Effector CD8-positive, alpha-beta T cell (primary cell): ENCODE data around the gene ENTPD6.
"Not testable (repeated sequence)": the region's sequence is repeated elsewhere in the genome, so short reads cannot be mapped to it uniquely, and the experiment has no call there.

Experiments
- DNase-seq: peaks from one replicate; lab custom pipeline; 2025; lab: John Stamatoyannopoulos, UW

ENTPD6 gene

GRCh38 chr20:25241659-25241955, 46.1 kb downstream of the ENTPD6 start:
- DNase-seq, result not testable (repeated sequence)

GRCh38 chr20:25242231-25242630, 46.7 kb downstream of the ENTPD6 start:
- DNase-seq, result no peak

GRCh38 chr20:25243416-25243979, 48.0 kb downstream of the ENTPD6 start:
- DNase-seq, result no peak

- no peak for DNase-seq
These were observed 49.5 kb downstream of the ENTPD6 start for GRCh38 chr20:25244976-25245375.

- no peak for DNase-seq
These were observed 49.9 kb downstream of the ENTPD6 start for GRCh38 chr20:25245461-25245860.

- DNase-seq, result no peak
These were observed 50.9 kb downstream of the ENTPD6 start for GRCh38 chr20:25246182-25246999.

- DNase-seq, result no peak
These were observed 51.5 kb downstream of the ENTPD6 start for GRCh38 chr20:25247000-25247517.

- DNase-seq, result no peak
These were observed 52.0 kb downstream of the ENTPD6 start for GRCh38 chr20:25247518-25247955.

GRCh38 chr20:25247956-25248785, 52.7 kb downstream of the ENTPD6 start, which contains the start of gene PYGB:
TSS of gene PYGB (plus strand) at chr20:25248085. CDS start at chr20:25248179, 94 bp downstream.
- DNase-seq, result peak; percentile 71

- DNase-seq, result no peak
These were observed 53.3 kb downstream of the ENTPD6 start for GRCh38 chr20:25248786-25249172.

GRCh38 chr20:25249198-25249931, 53.9 kb downstream of the ENTPD6 start:
- no peak for DNase-seq

- DNase-seq, result no peak
These were observed 55.0 kb downstream of the ENTPD6 start for GRCh38 chr20:25250508-25250907.

GRCh38 chr20:25251019-25251418, 55.5 kb downstream of the ENTPD6 start:
- no peak for DNase-seq

- DNase-seq, result no peak
These were observed 56.0 kb downstream of the ENTPD6 start for GRCh38 chr20:25251558-25251957.

GRCh38 chr20:25252230-25252651, 56.7 kb downstream of the ENTPD6 start:
- DNase-seq, result no peak

- no peak for DNase-seq
These were observed 57.3 kb downstream of the ENTPD6 start for GRCh38 chr20:25252686-25253421.

GRCh38 chr20:25253606-25254275, 58.2 kb downstream of the ENTPD6 start:
- DNase-seq, result no peak

- no peak for DNase-seq
These were observed 59.1 kb downstream of the ENTPD6 start for GRCh38 chr20:25254571-25254970.

GRCh38 chr20:25254986-25255680, 59.6 kb downstream of the ENTPD6 start:
- DNase-seq, result no peak
